ENCODE results near the gene PTGES3. TPM values are rescaled to one million over a fixed set of nuclear protein-coding genes. Genes with fewer than 3 reads are reported as not detected.

PTGES3 gene
- total and polyA plus RNA-seq, 2 experiments from 2014 or later = 334 to 442 TPM

DNA sequence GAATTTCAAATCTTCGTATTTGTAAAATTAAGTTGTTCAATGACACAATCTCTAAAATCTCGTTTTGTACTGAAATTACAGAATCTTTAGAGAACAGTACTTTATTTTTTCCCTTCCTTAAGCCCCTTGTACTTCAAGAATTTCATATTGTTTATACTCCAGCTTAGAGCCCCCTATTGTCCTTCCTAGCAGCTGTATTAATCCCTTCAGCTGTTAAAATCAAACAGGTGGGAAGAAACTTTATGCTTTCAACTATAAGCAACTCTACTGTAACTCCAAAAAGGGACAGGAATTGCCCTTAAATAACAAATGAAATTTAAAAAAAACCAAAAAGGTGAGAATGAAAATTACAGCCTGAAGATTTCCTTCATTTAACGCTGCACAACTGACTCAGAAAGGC lies 35.3 kb upstream of the PTGES3 start:
- Histone ChIP-seq H2AFZ (no peak overlapping the region), H3K27me3 (ENCODE audit: insufficient read depth) (no peaks in the 10 kb centered on the region), H3K79me2 (replicated peaks; ENCODE audit: insufficient read depth) (peaks cover 65% of the 10 kb centered on the region), H3K4me1 (ENCODE audit: insufficient read depth) (peaks cover 53% of the 10 kb centered on the region), H3K4me3 (peak overlapping the region; percentile 93), H4K20me1 (replicated peaks; ENCODE audit: insufficient read depth) (peaks cover 55% of the 10 kb centered on the region), H3K9me2 (ENCODE audit: insufficient read depth) (peaks cover 5% of the 10 kb centered on the region; the same call in 1 of the 2 replicates), H3K4me2 (peak overlapping the region; percentile 99), H3K27ac (ENCODE audit: low read depth) (0 out of 2 replicates have a peak overlapping the region, but pooled peaks have one; percentile 29), H3K36me3 (ENCODE audit: insufficient read depth) (peaks cover 38% of the 10 kb centered on the region), H3F3A (replicated peaks; ENCODE audit: low read depth) (0 out of 2 replicates have a peak, but pooled peaks cover 23% of the 10 kb centered on the region)
- Mint-ChIP-seq H3K36me3 (ENCODE audit: low read depth) (peaks cover 82% of the 10 kb centered on the region), H3K9me3 (no peaks in the 10 kb centered on the region; the same call in 2 of the 3 replicates), H3K4me3 (peak overlapping the region; percentile 98), H3K4me1 (peaks cover 58% of the 10 kb centered on the region), H3K27ac (no peak overlapping the region; the same call in 1 of the 2 replicates), H3K27me3 (ENCODE audit: insufficient read depth, low read depth, poor library complexity) (peaks cover 17% of the 10 kb centered on the region)
- DNase-seq (ENCODE audit: low spot score) = no peak
- TF ChIP-seq, protein P1, sequence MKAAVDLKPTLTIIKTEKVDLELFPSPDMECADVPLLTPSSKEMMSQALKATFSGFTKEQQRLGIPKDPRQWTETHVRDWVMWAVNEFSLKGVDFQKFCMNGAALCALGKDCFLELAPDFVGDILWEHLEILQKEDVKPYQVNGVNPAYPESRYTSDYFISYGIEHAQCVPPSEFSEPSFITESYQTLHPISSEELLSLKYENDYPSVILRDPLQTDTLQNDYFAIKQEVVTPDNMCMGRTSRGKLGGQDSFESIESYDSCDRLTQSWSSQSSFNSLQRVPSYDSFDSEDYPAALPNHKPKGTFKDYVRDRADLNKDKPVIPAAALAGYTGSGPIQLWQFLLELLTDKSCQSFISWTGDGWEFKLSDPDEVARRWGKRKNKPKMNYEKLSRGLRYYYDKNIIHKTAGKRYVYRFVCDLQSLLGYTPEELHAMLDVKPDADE (IDR thresholded peaks at IDR 0.05) = no peak
- TF ChIP-seq, protein P2, sequence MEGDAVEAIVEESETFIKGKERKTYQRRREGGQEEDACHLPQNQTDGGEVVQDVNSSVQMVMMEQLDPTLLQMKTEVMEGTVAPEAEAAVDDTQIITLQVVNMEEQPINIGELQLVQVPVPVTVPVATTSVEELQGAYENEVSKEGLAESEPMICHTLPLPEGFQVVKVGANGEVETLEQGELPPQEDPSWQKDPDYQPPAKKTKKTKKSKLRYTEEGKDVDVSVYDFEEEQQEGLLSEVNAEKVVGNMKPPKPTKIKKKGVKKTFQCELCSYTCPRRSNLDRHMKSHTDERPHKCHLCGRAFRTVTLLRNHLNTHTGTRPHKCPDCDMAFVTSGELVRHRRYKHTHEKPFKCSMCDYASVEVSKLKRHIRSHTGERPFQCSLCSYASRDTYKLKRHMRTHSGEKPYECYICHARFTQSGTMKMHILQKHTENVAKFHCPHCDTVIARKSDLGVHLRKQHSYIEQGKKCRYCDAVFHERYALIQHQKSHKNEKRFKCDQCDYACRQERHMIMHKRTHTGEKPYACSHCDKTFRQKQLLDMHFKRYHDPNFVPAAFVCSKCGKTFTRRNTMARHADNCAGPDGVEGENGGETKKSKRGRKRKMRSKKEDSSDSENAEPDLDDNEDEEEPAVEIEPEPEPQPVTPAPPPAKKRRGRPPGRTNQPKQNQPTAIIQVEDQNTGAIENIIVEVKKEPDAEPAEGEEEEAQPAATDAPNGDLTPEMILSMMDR (conservative IDR thresholded peaks at IDR 0.05; ENCODE audit: low read depth in 2 of 2) = no peak
- no peak for ATAC-seq

DNA sequence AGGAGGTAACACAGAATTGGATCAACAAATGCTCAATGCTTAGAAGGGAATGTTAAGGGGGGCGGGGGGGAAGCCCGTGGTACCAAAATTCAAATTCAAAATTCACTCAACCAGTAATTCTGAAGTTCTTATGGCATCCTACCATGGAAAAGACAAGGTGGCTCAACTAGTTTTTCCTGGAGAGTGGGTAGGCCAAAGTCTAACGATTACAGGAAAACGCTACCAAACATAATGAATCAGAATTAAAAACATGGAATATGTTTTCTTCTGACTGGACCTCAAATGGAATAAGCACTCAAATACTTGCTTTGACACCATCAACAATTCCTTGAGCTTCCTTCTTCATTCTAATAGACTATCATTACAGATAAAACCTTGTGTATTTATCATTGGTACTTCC lies 34.7 kb upstream of the PTGES3 start:
- H3K36me3 ChIP-seq (ENCODE audit: insufficient read depth) = peaks cover 38% of the 10 kb centered on the region
- peaks cover 53% of the 10 kb centered on the region for H3K4me1 ChIP-seq (ENCODE audit: insufficient read depth)
- TF ChIP-seq ZNF331 (CRISPR knock-in tag; IDR thresholded peaks at IDR 0.05; ENCODE audit: low read depth) (no peak), STAT1 (IDR thresholded peaks at IDR 0.05; ENCODE audit: unreplicated experiment) (no peak), POLR2AphosphoS5 (IDR thresholded peaks at IDR 0.05; ENCODE audit: low read depth) (no peak), CREB1 (CRISPR knock-in tag; IDR thresholded peaks at IDR 0.05; ENCODE audit: low read depth) (no peak), EZH2phosphoT487 (IDR thresholded peaks at IDR 0.05; ENCODE audit: unreplicated experiment) (no peak), JUNB (IDR thresholded peaks at IDR 0.05; ENCODE audit: unreplicated experiment) (no peak)
- TF ChIP-seq, protein P2 (conservative IDR thresholded peaks at IDR 0.05; ENCODE audit: low read depth in 2 of 2) = no peak
- TF ChIP-seq, protein P3, sequence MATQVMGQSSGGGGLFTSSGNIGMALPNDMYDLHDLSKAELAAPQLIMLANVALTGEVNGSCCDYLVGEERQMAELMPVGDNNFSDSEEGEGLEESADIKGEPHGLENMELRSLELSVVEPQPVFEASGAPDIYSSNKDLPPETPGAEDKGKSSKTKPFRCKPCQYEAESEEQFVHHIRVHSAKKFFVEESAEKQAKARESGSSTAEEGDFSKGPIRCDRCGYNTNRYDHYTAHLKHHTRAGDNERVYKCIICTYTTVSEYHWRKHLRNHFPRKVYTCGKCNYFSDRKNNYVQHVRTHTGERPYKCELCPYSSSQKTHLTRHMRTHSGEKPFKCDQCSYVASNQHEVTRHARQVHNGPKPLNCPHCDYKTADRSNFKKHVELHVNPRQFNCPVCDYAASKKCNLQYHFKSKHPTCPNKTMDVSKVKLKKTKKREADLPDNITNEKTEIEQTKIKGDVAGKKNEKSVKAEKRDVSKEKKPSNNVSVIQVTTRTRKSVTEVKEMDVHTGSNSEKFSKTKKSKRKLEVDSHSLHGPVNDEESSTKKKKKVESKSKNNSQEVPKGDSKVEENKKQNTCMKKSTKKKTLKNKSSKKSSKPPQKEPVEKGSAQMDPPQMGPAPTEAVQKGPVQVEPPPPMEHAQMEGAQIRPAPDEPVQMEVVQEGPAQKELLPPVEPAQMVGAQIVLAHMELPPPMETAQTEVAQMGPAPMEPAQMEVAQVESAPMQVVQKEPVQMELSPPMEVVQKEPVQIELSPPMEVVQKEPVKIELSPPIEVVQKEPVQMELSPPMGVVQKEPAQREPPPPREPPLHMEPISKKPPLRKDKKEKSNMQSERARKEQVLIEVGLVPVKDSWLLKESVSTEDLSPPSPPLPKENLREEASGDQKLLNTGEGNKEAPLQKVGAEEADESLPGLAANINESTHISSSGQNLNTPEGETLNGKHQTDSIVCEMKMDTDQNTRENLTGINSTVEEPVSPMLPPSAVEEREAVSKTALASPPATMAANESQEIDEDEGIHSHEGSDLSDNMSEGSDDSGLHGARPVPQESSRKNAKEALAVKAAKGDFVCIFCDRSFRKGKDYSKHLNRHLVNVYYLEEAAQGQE (IDR thresholded peaks at IDR 0.05; ENCODE audit: unreplicated experiment) = no peak
- TF ChIP-seq, protein P1 (IDR thresholded peaks at IDR 0.05) = no peak

More for the DNA sequence above, 34.7 kb upstream of the PTGES3 start:
- peaks cover 15% of the 10 kb centered on the region for H3K27me3 Mint-ChIP-seq (ENCODE audit: insufficient read depth, low read depth, poor library complexity)
- H3K4me2 ChIP-seq = peak overlapping the region; percentile 99
- H2AFZ ChIP-seq = no peak overlapping the region
- H3K36me3 Mint-ChIP-seq (ENCODE audit: low read depth) = peaks cover 77% of the 10 kb centered on the region
- no peaks in the 10 kb centered on the region for H3K27me3 ChIP-seq (ENCODE audit: insufficient read depth)
- DNase-seq (ENCODE audit: low spot score) (no peak), ATAC-seq (no peak)
- peaks cover 55% of the 10 kb centered on the region for H4K20me1 ChIP-seq (replicated peaks; ENCODE audit: insufficient read depth)
- H3K27ac Mint-ChIP-seq = 0 out of 2 replicates have a peak overlapping the region, but pooled peaks have one; percentile 47
- peak overlapping the region; percentile 98 for H3K4me3 Mint-ChIP-seq
- peak overlapping the region; percentile 93 for H3K4me3 ChIP-seq
- H3F3A ChIP-seq (replicated peaks; ENCODE audit: low read depth) = 0 out of 2 replicates have a peak, but pooled peaks cover 23% of the 10 kb centered on the region
- H3K9me2 ChIP-seq (ENCODE audit: insufficient read depth) = peaks cover 5% of the 10 kb centered on the region; the same call in 1 of the 2 replicates
- H3K27ac ChIP-seq (ENCODE audit: low read depth) = 0 out of 2 replicates have a peak overlapping the region, but pooled peaks have one; percentile 4
- peaks cover 58% of the 10 kb centered on the region for H3K4me1 Mint-ChIP-seq
- H3K79me2 ChIP-seq (replicated peaks; ENCODE audit: insufficient read depth) = peaks cover 65% of the 10 kb centered on the region
- no peaks in the 10 kb centered on the region; the same call in 2 of the 3 replicates for H3K9me3 Mint-ChIP-seq

Measured in GM23338 (cell line).